PC-9 (cell line): Measurements from ENCODE around the gene ZNF3. TPM values are rescaled to one million over a fixed set of nuclear protein-coding genes. Genes with fewer than 3 reads are reported as not detected.
A peak's percentile ranks its signal among the peaks of the same experiment; 100 is the strongest.

Source experiments
- BruUV-seq: library from RNA; stranded (reverse); fragments of 400-500 nt; replicated peaks from 2 replicates; lab custom pipeline; 2021; lab: Mats Ljungman, UMichigan
- CTCF ChIA-PET: fragments of 300-600 bp; sonication (Branson Sonifier 250); formaldehyde crosslinking; loops from one replicate; lab custom pipeline; 2022; ENCODE audit warnings: antibody characterized with exemption; lab: Charles Lee
- POLR2A ChIA-PET: fragments of 300-600 bp; sonication (Branson Sonifier 250); formaldehyde crosslinking; loops from one replicate; lab custom pipeline; 2022; ENCODE audit warnings: antibody characterized with exemption; ENCODE audit not compliant: unreplicated experiment; lab: Charles Lee
- DNase-seq, 2 experiments: peaks; one replicate each; pipeline versions ENCODE4 v3.0.0 to v3.0.0-alpha.2; 2015 to 2022; ENCODE audit warnings: mixed read lengths in 1 of 2
- H2AFZ ChIP-seq: fragments of 200-600 bp; sonication (generic); 2 replicates; pipeline ENCODE4 v1.8.1; 2017; ENCODE audit warnings: antibody characterized with exemption
- H3F3A ChIP-seq: fragments of 200-600 bp; sonication (generic); 2 replicates; pipeline ENCODE4 v1.8.1; 2017; ENCODE audit warnings: antibody characterized with exemption, mild to moderate bottlenecking, low read depth; ENCODE audit not compliant: insufficient read depth
- H3K27ac ChIP-seq: fragments of 200-600 bp; sonication (generic); 2 replicates; pipeline ENCODE4 v1.6.1; 2016; ENCODE audit warnings: mixed run types
- H3K27me3 ChIP-seq: fragments of 200-600 bp; sonication (generic); 2 replicates; pipeline ENCODE4 v1.6.1; 2016; ENCODE audit warnings: low read depth, mixed run types; ENCODE audit not compliant: insufficient read depth
- H3K36me3 ChIP-seq: fragments of 200-600 bp; sonication (generic); 2 replicates; pipeline ENCODE4 v1.6.1; 2016; ENCODE audit warnings: low read depth, mixed run types
- H3K4me1 ChIP-seq: fragments of 200-600 bp; sonication (generic); replicated peaks from 2 replicates; pipeline ENCODE4 v1.6.1; 2016; ENCODE audit warnings: mixed run types; ENCODE audit not compliant: insufficient read depth
- H3K4me2 ChIP-seq: fragments of 200-600 bp; sonication (generic); 2 replicates; pipeline ENCODE4 v1.6.1; 2017; ENCODE audit warnings: mixed run types
- H3K4me3 ChIP-seq: fragments of 200-600 bp; sonication (generic); 2 replicates; pipeline ENCODE4 v1.6.1; 2016; ENCODE audit warnings: mixed run types
- H3K79me2 ChIP-seq: fragments of 200-600 bp; sonication (generic); 2 replicates; pipeline ENCODE4 v1.6.1; 2017; ENCODE audit warnings: low read depth, mixed run types
- H3K9me2 ChIP-seq: fragments of 200-600 bp; sonication (generic); 2 replicates; pipeline ENCODE4 v1.8.1; 2017; ENCODE audit warnings: mild to moderate bottlenecking; ENCODE audit not compliant: insufficient read depth
- H3K9me3 ChIP-seq: fragments of 200-600 bp; sonication (generic); 2 replicates; pipeline ENCODE4 v1.8.1; 2016; ENCODE audit warnings: low read depth; ENCODE audit not compliant: insufficient read depth
- H4K20me1 ChIP-seq: fragments of 200-600 bp; sonication (generic); 2 replicates; pipeline ENCODE4 v1.8.1; 2017; ENCODE audit not compliant: insufficient read depth
- EZH2 ChIP-seq: fragments of 200-600 bp; sonication (generic); IDR thresholded peaks from 2 replicates; pipeline ENCODE4 v1.8.0; 2017; ENCODE audit warnings: antibody characterized with exemption, low read depth
- intact Hi-C: fragments of 100-400 bp; cut with micrococcal nuclease; formaldehyde crosslinking; loops from one replicate; pipeline ENCODE4 v1.10.0; 2022; ENCODE audit not compliant: unreplicated experiment
- total RNA-seq: library from RNA; stranded (reverse); gene quantifications from 2 replicates; pipeline ENCODE4 v1.2.3, GENCODE V29; 2021
- TF ChIP-seq, protein P1 (sequence below): fragments of 200-600 bp; sonication (generic); conservative IDR thresholded peaks from 2 replicates; pipeline ENCODE4 v1.6.1; 2017; ENCODE audit warnings: mixed run types, antibody characterized with exemption, mild to moderate bottlenecking, moderate library complexity

The ZNF3 gene
- total RNA-seq, 1 experiment from 2014 or later = 39.0 TPM

DNA sequence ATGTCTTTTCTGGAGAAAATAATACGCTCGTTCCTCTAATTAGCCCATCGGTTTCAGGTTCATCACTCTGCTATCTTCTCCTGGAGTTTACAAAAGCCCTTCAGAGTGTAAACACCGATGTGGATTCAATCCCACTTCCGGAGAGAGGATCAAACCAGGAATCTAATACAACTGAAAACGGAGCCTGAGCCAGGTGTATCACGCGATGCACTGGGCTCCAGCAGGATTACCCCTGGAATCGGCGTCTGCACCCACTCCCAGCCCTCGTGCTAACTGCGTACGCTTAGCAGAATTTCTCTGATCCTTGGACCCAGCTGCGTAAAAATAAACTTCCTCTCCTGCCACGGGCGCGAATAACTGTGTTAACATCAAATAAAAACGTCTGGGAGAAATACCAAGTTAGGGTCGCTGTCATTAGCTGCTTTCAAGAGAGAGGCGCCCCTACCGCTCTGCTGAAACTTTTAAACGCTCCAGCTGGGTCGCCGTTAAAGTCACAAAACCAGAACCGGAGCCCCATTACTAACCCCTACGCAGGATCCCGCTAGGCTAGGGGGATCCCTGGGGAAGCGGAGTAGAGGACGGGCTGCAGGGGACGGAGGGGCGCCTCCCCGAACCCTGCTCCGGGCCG is 502 bp downstream of the ZNF3 start:
- Histone ChIP-seq H3K4me1 (peaks cover 15% of the 10 kb centered on the region), H3K27ac (peak overlapping the region; percentile 27; the same call in 1 of the 2 replicates), H3K79me2 (peaks cover 52% of the 10 kb centered on the region), H3K36me3 (peaks cover 39% of the 10 kb centered on the region), H3K4me2 (peak overlapping the region; percentile 78), H3K9me3 (no peaks in the 10 kb centered on the region; the same call in 1 of the 2 replicates), H3K27me3 (no peaks in the 10 kb centered on the region), H2AFZ (peak overlapping the region; percentile 60), H3K9me2 (no peaks in the 10 kb centered on the region), H3K4me3 (peak overlapping the region; percentile 93), H3F3A (peaks cover 16% of the 10 kb centered on the region), H4K20me1 (peaks cover 8% of the 10 kb centered on the region; the same call in 1 of the 2 replicates)
- TSS peak; percentile 40 for BruUV-seq
- ChIA-PET CTCF (no interaction called here), POLR2A (interaction anchor here (0.6 kb wide), 1 partner anchor 68 kb away, joined by 3 read pairs; no protein-coding TSS in a partner anchor)
- DNase-seq = no peak
- intact Hi-C loops = loop anchor here (1.0 to 5.0 kb wide), 6 partner anchors 32 to 709 kb away; partner anchors contain the start of genes ARPC1B, MEPCE, TRIM4 and ZSCAN21
- TF ChIP-seq, protein P1, sequence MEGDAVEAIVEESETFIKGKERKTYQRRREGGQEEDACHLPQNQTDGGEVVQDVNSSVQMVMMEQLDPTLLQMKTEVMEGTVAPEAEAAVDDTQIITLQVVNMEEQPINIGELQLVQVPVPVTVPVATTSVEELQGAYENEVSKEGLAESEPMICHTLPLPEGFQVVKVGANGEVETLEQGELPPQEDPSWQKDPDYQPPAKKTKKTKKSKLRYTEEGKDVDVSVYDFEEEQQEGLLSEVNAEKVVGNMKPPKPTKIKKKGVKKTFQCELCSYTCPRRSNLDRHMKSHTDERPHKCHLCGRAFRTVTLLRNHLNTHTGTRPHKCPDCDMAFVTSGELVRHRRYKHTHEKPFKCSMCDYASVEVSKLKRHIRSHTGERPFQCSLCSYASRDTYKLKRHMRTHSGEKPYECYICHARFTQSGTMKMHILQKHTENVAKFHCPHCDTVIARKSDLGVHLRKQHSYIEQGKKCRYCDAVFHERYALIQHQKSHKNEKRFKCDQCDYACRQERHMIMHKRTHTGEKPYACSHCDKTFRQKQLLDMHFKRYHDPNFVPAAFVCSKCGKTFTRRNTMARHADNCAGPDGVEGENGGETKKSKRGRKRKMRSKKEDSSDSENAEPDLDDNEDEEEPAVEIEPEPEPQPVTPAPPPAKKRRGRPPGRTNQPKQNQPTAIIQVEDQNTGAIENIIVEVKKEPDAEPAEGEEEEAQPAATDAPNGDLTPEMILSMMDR = no peak
- TF ChIP-seq EZH2 = no peak

GRCh38 chr7:100079024-100079560 is 2.4 kb downstream of the ZNF3 start:
- Histone ChIP-seq H3K9me3 (peaks cover 8% of the 10 kb centered on the region; the same call in 1 of the 2 replicates), H3K4me3 (no peak overlapping the region), H3K27me3 (no peaks in the 10 kb centered on the region), H3K9me2 (no peaks in the 10 kb centered on the region), H3K36me3 (peaks cover 57% of the 10 kb centered on the region), H3K4me2 (no peak overlapping the region), H2AFZ (no peak overlapping the region), H3K27ac (no peak overlapping the region), H4K20me1 (peaks cover 8% of the 10 kb centered on the region; the same call in 1 of the 2 replicates), H3K4me1 (peaks cover 15% of the 10 kb centered on the region), H3F3A (peaks cover 16% of the 10 kb centered on the region), H3K79me2 (peaks cover 52% of the 10 kb centered on the region)
- no TSS peak for BruUV-seq
- ChIA-PET POLR2A (interaction anchor here (0.6 kb wide), 1 partner anchor 23 kb away, joined by 7 read pairs; no protein-coding TSS in a partner anchor), CTCF (no interaction called here)
- TF ChIP-seq EZH2 = no peak
- TF ChIP-seq, protein P1 = no peak
- intact Hi-C loops = no loop called here
- no peak for DNase-seq

DNA sequence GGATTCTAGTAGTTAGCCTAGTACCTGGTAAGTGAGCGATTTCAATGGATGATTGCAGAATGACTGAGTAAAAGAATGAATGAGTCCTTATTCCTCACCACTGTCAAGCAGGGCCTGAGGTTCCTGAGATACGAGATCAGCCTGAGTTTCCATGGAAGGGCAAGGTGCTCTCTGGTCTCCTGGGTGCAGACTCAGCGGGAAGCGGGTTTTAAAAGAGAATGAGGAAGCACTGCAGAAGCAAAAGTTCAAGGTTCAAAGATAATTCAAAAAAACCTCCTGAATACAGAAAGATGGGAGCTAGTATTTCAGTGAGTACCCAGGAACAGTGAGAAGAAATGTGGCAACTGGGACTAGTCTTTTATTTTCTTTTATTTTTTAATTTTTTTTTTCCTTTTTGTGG is 4.3 kb downstream of the ZNF3 start:
- no peak overlapping the region for H3K4me3 ChIP-seq
- intact Hi-C loops = no loop called here
- no peak overlapping the region for H2AFZ ChIP-seq
- no peaks in the 10 kb centered on the region for H3K27me3 ChIP-seq
- peaks cover 52% of the 10 kb centered on the region for H3K79me2 ChIP-seq
- TF ChIP-seq EZH2 = no peak
- TF ChIP-seq, protein P1 = no peak
- peaks cover 10% of the 10 kb centered on the region for H3K4me1 ChIP-seq
- H3K36me3 ChIP-seq = peaks cover 75% of the 10 kb centered on the region
- ChIA-PET CTCF (no interaction called here), POLR2A (no interaction called here)
- H3K9me2 ChIP-seq = no peaks in the 10 kb centered on the region
- H3K27ac ChIP-seq = no peak overlapping the region
- H4K20me1 ChIP-seq = peaks cover 8% of the 10 kb centered on the region; the same call in 1 of the 2 replicates
- no TSS peak for BruUV-seq
- H3K9me3 ChIP-seq = peaks cover 26% of the 10 kb centered on the region; the same call in 1 of the 2 replicates
- no peak for DNase-seq
- H3F3A ChIP-seq = peaks cover 7% of the 10 kb centered on the region
- no peak overlapping the region for H3K4me2 ChIP-seq
